Prostate gland (tissue), 2 donors: ENCODE measurements around the gene CAPN13.

Experiments
- POLR2A ChIP-seq: fragments of 450-650 bp; IDR thresholded peaks from one replicate; pipeline ENCODE4 v1.6.1; 2016; ENCODE audit warnings: antibody characterized with exemption, mild to moderate bottlenecking
- POLR2AphosphoS5 ChIP-seq: sonication (generic); formaldehyde crosslinking; IDR thresholded peaks from one replicate; pipeline ENCODE4 v1.6.1; 2017; ENCODE audit warnings: antibody characterized with exemption
- TF ChIP-seq, protein P1 (sequence below), 4 experiments: fragments of 200-600 bp in 2 of 4; fragments of 450-650 bp in 2 of 4; sonication (generic) in 2 of 4; IDR thresholded peaks; 1 replicate in 3 of 4; 2 replicates in 1 of 4; pipeline ENCODE4 v1.5.1; 2016 to 2019; ENCODE audit warnings: antibody characterized with exemption in 4 of 4, mild to moderate bottlenecking in 2 of 4, moderate library complexity in 2 of 4

DNA sequence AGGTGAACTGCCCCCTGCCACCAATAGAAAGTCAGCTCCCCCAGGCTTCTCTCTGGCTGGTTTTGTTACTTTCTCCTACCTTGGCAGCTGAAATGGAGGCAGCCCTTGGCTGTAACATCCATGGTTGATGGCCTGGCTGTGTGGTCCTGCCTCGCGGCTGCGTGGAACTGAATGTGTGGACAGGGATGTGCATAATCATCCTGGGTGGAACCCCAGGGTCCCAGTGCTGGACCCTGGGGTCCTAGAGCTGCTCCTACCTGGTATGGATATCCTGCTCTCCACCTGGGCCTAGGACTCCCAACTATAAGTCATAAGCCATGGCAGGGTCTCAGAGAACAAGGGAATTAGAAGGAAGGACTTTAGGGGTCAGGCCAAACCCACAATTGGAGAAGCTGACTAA is 93.5 kb downstream of the CAPN13 start:
- TF ChIP-seq, protein P1, sequence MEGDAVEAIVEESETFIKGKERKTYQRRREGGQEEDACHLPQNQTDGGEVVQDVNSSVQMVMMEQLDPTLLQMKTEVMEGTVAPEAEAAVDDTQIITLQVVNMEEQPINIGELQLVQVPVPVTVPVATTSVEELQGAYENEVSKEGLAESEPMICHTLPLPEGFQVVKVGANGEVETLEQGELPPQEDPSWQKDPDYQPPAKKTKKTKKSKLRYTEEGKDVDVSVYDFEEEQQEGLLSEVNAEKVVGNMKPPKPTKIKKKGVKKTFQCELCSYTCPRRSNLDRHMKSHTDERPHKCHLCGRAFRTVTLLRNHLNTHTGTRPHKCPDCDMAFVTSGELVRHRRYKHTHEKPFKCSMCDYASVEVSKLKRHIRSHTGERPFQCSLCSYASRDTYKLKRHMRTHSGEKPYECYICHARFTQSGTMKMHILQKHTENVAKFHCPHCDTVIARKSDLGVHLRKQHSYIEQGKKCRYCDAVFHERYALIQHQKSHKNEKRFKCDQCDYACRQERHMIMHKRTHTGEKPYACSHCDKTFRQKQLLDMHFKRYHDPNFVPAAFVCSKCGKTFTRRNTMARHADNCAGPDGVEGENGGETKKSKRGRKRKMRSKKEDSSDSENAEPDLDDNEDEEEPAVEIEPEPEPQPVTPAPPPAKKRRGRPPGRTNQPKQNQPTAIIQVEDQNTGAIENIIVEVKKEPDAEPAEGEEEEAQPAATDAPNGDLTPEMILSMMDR (IDR thresholded peaks at IDR 0.05), result no peak
- no peak for TF ChIP-seq POLR2A
- no peak for TF ChIP-seq POLR2AphosphoS5
